SK-N-SH treated with all-trans-retinoic acid at 6 μM for 48 hours (cell line): ENCODE data around the gene CD207.

Source experiments
- BACH2 ChIP-seq: fragments of 250-450 bp; sonication (Bioruptor Pico); IDR thresholded peaks from 2 replicates; pipeline ENCODE4 v1.9.0; 2021; ENCODE audit warnings: mild to moderate bottlenecking, borderline replicate concordance
- ESRRG ChIP-seq: fragments of 250-450 bp; sonication (Bioruptor Pico); IDR thresholded peaks from 2 replicates; pipeline ENCODE4 v1.6.1; 2021; ENCODE audit warnings: mild to moderate bottlenecking
- GLIS3 ChIP-seq: fragments of 250-450 bp; sonication (Bioruptor Pico); IDR thresholded peaks from 2 replicates; pipeline ENCODE4 v1.5.0; 2020; ENCODE audit warnings: mild to moderate bottlenecking, moderate library complexity
- ISL1 ChIP-seq: fragments of 250-450 bp; sonication (Bioruptor Pico); IDR thresholded peaks from 2 replicates; pipeline ENCODE4 v2.1.2; 2022; ENCODE audit warnings: mild to moderate bottlenecking, moderate library complexity
- RARB ChIP-seq: fragments of 250-450 bp; sonication (Bioruptor Pico); IDR thresholded peaks from 2 replicates; pipeline ENCODE4 v1.8.0; 2021; ENCODE audit warnings: mild to moderate bottlenecking, moderate library complexity
- SNAI2 ChIP-seq: fragments of 250-450 bp; sonication (Bioruptor Pico); IDR thresholded peaks from 2 replicates; pipeline ENCODE4 v1.5.0; 2020; ENCODE audit warnings: mild to moderate bottlenecking, moderate library complexity
- ZFP30 ChIP-seq: fragments of 450-650 bp; formaldehyde crosslinking; IDR thresholded peaks from 2 replicates; pipeline ENCODE4 v1.5.0; 2022; ENCODE audit warnings: mild to moderate bottlenecking, moderate library complexity
- ZNF565 ChIP-seq: fragments of 450-650 bp; formaldehyde crosslinking; conservative IDR thresholded peaks from 2 replicates; pipeline ENCODE4 v1.5.0; 2020; ENCODE audit warnings: low read depth, mild to moderate bottlenecking, moderate library complexity
- TF ChIP-seq, protein P1 (sequence below): fragments of 250-450 bp; sonication (Bioruptor Pico); IDR thresholded peaks from 2 replicates; pipeline ENCODE4 v1.8.0; 2020; ENCODE audit warnings: mild to moderate bottlenecking, moderate library complexity, borderline replicate concordance
- TF ChIP-seq, protein P2 (sequence below): fragments of 250-450 bp; sonication (Bioruptor Pico); IDR thresholded peaks from 2 replicates; pipeline ENCODE4 v1.5.1; 2020; ENCODE audit warnings: low read depth, mild to moderate bottlenecking, moderate library complexity
- TF ChIP-seq, protein P3 (sequence below): fragments of 250-450 bp; sonication (Bioruptor Pico); IDR thresholded peaks from 2 replicates; pipeline ENCODE4 v1.5.0; 2020; ENCODE audit warnings: mild to moderate bottlenecking, moderate library complexity

- TF ChIP-seq, protein P1, sequence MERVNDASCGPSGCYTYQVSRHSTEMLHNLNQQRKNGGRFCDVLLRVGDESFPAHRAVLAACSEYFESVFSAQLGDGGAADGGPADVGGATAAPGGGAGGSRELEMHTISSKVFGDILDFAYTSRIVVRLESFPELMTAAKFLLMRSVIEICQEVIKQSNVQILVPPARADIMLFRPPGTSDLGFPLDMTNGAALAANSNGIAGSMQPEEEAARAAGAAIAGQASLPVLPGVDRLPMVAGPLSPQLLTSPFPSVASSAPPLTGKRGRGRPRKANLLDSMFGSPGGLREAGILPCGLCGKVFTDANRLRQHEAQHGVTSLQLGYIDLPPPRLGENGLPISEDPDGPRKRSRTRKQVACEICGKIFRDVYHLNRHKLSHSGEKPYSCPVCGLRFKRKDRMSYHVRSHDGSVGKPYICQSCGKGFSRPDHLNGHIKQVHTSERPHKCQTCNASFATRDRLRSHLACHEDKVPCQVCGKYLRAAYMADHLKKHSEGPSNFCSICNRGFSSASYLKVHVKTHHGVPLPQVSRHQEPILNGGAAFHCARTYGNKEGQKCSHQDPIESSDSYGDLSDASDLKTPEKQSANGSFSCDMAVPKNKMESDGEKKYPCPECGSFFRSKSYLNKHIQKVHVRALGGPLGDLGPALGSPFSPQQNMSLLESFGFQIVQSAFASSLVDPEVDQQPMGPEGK (CRISPR knock-in tag) = no peak
- TF ChIP-seq, protein P2, sequence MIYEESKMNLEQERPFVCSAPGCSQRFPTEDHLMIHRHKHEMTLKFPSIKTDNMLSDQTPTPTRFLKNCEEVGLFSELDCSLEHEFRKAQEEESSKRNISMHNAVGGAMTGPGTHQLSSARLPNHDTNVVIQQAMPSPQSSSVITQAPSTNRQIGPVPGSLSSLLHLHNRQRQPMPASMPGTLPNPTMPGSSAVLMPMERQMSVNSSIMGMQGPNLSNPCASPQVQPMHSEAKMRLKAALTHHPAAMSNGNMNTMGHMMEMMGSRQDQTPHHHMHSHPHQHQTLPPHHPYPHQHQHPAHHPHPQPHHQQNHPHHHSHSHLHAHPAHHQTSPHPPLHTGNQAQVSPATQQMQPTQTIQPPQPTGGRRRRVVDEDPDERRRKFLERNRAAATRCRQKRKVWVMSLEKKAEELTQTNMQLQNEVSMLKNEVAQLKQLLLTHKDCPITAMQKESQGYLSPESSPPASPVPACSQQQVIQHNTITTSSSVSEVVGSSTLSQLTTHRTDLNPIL (CRISPR knock-in tag) = no peak
- TF ChIP-seq RARB (CRISPR knock-in tag) (no peak), GLIS3 (CRISPR knock-in tag) (no peak), SNAI2 (no peak), ISL1 (CRISPR knock-in tag) (no peak), ZFP30 (CRISPR knock-in tag) (no peak), BACH2 (no peak), ZNF565 (no peak), ESRRG (CRISPR knock-in tag) (no peak)
- TF ChIP-seq, protein P3, sequence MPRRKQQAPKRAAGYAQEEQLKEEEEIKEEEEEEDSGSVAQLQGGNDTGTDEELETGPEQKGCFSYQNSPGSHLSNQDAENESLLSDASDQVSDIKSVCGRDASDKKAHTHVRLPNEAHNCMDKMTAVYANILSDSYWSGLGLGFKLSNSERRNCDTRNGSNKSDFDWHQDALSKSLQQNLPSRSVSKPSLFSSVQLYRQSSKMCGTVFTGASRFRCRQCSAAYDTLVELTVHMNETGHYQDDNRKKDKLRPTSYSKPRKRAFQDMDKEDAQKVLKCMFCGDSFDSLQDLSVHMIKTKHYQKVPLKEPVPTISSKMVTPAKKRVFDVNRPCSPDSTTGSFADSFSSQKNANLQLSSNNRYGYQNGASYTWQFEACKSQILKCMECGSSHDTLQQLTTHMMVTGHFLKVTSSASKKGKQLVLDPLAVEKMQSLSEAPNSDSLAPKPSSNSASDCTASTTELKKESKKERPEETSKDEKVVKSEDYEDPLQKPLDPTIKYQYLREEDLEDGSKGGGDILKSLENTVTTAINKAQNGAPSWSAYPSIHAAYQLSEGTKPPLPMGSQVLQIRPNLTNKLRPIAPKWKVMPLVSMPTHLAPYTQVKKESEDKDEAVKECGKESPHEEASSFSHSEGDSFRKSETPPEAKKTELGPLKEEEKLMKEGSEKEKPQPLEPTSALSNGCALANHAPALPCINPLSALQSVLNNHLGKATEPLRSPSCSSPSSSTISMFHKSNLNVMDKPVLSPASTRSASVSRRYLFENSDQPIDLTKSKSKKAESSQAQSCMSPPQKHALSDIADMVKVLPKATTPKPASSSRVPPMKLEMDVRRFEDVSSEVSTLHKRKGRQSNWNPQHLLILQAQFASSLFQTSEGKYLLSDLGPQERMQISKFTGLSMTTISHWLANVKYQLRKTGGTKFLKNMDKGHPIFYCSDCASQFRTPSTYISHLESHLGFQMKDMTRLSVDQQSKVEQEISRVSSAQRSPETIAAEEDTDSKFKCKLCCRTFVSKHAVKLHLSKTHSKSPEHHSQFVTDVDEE = no peak
Observed at GRCh38 chr2:70820499-70820898, 15.1 kb downstream of the CD207 start, which contains the start of gene CLEC4F.
